Mucosa of rectum (tissue), 2 donors: ENCODE data around the gene OR4D5.

ENCODE experiments used
- H3K27ac ChIP-seq, 2 donors: one replicate each; pipeline ENCODE4 v1.7.0; 2013; ENCODE audit warnings: inconsistent platforms in 2 of 2, low read depth in 2 of 2, low read length in 2 of 2
- H3K27me3 ChIP-seq, 2 donors: one replicate each; pipeline ENCODE4 v1.7.0; 2013; ENCODE audit warnings: low read length in 2 of 2; ENCODE audit not compliant: control insufficient read depth in 2 of 2, insufficient read depth in 2 of 2
- H3K36me3 ChIP-seq, 2 donors: one replicate each; pipeline ENCODE4 v1.7.0; 2013; ENCODE audit warnings: low read length in 2 of 2; ENCODE audit not compliant: control insufficient read depth in 2 of 2, insufficient read depth in 2 of 2
- H3K4me1 ChIP-seq, 2 donors: one replicate each; pipeline ENCODE4 v1.7.0; 2013; ENCODE audit warnings: low read length in 2 of 2, mild to moderate bottlenecking in 1 of 2; ENCODE audit not compliant: control insufficient read depth in 2 of 2, insufficient read depth in 2 of 2
- H3K4me3 ChIP-seq, 2 donors: one replicate each; pipeline ENCODE4 v1.7.0; 2013; ENCODE audit warnings: low read length in 2 of 2
- H3K9ac ChIP-seq, 2 donors: one replicate each; pipeline ENCODE4 v1.7.0; 2013; ENCODE audit warnings: low read length in 2 of 2, low read depth in 1 of 2, mild to moderate bottlenecking in 1 of 2
- H3K9me3 ChIP-seq, 2 donors: one replicate each; pipeline ENCODE4 v1.7.0; 2013; ENCODE audit warnings: low read length in 2 of 2; ENCODE audit not compliant: control insufficient read depth in 2 of 2
- donor health status: healthy.
- donor health status: Normal muscosa, but diverticular disease.

OR4D5 gene

DNA sequence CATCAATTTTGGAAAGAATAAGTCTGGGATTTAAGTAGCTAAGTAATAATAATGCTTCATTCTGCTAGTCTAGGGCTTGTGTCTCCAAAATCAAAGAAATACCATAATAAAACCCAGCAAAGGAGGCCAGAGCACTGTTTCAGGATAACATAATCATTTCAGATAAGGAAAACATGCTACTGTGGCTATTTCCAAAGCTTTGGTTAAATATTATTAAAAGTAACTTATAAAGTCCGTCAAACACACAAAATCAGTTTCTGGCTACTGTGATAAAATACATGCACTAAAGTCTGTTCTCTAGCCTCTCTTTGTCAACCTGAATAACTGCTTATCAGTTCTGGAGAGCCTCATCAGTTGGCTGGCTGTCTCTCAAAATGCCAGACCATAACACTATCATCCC is 5.7 kb downstream of the OR4D5 start:
- no peak overlapping the region for H3K9ac ChIP-seq
- H3K27me3 ChIP-seq: no peaks in the 10 kb centered on the region
- H3K27ac ChIP-seq: no peak overlapping the region
- H3K9me3 ChIP-seq: no peaks in the 10 kb centered on the region
- no peak overlapping the region for H3K4me3 ChIP-seq
- H3K36me3 ChIP-seq: no peaks in the 10 kb centered on the region
- no peaks in the 10 kb centered on the region for H3K4me1 ChIP-seq

DNA sequence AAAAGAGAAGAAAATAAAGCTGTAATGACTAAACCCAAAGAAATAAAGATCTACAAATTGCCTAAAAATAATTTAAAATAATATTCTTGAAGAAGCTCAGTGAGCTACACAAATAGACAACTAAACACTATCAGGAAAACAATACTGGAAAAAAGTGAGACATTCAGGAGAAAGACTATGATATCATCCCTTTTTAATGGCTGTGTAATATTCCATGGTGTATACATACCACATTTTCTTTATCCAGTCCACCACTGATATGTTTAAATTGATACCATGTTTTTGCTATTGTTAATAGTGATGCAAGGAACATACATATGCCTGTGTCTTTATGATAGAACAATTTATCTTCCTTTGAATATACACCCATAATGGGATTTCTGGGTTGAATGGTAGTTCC is 17.3 kb downstream of the OR4D5 start:
- Histone ChIP-seq H3K9me3 (no peaks in the 10 kb centered on the region), H3K36me3 (no peaks in the 10 kb centered on the region), H3K27me3 (no peaks in the 10 kb centered on the region), H3K4me1 (no peaks in the 10 kb centered on the region), H3K4me3 (no peak overlapping the region), H3K27ac (no peak overlapping the region), H3K9ac (no peak overlapping the region)

DNA sequence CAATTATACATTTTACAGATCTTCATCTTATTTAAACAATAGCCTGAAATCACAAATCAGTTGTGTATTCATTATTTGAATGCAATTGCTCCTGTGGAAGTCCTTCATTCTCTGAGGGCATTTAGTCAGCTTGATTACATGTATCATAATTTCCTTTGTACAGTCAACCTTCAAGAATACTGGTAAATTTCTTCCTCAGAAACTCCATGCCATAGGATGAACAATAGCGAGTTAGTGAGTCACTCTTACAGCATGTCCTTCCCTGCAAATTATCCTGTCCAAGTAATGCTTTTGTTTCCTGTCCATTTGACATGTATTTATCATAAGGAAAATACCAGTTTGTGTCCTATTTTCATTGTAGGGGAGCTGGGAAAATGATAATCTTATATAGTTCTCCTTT is 34.4 kb downstream of the OR4D5 start:
- Histone ChIP-seq H3K9me3 (no peaks in the 10 kb centered on the region), H3K9ac (no peak overlapping the region), H3K4me3 (no peak overlapping the region)

DNA sequence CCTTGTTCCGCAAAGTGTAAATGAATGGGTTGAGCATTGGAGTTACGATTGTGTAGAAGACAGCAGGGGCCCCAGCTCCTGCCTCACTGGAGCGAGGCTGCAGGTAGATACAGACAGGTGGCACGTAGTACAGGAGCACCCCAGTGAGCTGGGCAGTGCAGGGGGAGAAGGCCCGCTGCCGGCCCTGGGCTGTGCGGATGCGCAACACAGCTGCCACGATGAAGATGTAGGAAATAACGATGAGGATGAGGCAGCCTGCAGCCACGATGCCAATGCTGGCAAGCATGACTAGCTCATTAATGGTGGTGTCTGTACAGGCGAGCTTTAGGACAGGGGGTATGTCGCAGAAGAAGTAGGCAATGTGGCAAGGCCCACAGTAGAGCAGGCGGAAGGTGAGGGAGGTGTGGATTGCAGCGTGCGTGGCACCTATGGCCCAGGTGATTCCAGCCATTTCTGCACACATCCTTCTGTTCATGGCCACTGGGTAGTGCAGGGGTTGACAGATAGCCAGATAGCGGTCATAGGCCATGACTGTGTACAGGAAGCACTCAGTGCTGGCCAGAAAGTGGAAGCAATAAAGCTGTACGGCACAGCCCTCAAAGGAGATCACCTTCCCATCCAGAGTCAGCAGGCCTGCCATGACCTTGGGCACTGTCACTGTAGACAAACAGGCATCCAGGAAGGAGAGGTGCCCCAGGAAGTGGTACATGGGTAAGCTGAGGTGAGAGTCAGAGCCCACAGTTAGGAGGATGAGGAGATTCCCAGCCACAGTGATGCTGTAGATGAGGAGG is 37.5 kb downstream of the OR4D5 start:
- H3K9ac ChIP-seq: no peak overlapping the region
- no peak overlapping the region for H3K27ac ChIP-seq
- H3K4me3 ChIP-seq: no peak overlapping the region
- H3K27me3 ChIP-seq: no peaks in the 10 kb centered on the region
- H3K36me3 ChIP-seq: no peaks in the 10 kb centered on the region
- H3K4me1 ChIP-seq: no peaks in the 10 kb centered on the region
- H3K9me3 ChIP-seq: no peaks in the 10 kb centered on the region

More for the DNA sequence above, 34.4 kb downstream of the OR4D5 start:
- H3K27ac ChIP-seq: no peak overlapping the region
- H3K36me3 ChIP-seq: no peaks in the 10 kb centered on the region
- no peaks in the 10 kb centered on the region for H3K27me3 ChIP-seq
- H3K4me1 ChIP-seq: no peaks in the 10 kb centered on the region

DNA sequence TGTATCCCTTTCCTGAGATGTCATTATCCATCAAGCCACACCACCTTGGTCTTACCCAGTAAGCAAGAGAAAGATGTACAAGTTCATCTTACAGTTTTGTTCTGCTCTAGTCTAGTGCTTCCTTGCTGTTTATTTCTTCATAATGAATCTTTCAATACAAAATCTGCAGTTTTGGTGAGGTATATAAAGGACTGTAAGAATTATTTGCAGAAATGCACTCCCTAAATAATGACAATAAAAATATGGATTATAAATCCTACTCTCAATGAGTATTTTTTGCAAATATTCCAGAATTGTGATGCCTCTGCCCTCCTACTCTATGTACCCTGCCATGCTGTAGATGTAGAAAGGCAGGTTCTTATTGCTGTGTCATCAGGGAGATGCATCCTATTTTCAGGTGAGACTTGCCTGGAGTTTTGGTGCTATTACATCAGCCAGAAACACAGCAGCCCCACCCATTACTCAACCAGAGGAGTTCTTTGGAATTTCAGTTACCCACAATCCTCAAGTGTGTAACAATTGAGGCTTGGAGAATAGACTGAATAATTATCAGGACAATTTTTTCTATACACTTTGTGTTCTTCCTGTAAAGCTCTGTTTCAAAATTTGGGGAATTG is 38.4 kb downstream of the OR4D5 start, which contains the start of gene OR10S1:
TSS of gene OR10S1 (minus strand) at position 51 of the 617 bp plus-strand sequence. CDS start 117 bp downstream, outside the sequence.
- no peaks in the 10 kb centered on the region for H3K36me3 ChIP-seq
- no peaks in the 10 kb centered on the region for H3K27me3 ChIP-seq
- no peak within 1 kb of the TSS for H3K4me3 ChIP-seq
- H3K9me3 ChIP-seq: no peaks in the 10 kb centered on the region
- H3K4me1 ChIP-seq: no peaks in the 10 kb centered on the region
- H3K9ac ChIP-seq: no peak within 1 kb of the TSS
- H3K27ac ChIP-seq: no peak within 1 kb of the TSS

DNA sequence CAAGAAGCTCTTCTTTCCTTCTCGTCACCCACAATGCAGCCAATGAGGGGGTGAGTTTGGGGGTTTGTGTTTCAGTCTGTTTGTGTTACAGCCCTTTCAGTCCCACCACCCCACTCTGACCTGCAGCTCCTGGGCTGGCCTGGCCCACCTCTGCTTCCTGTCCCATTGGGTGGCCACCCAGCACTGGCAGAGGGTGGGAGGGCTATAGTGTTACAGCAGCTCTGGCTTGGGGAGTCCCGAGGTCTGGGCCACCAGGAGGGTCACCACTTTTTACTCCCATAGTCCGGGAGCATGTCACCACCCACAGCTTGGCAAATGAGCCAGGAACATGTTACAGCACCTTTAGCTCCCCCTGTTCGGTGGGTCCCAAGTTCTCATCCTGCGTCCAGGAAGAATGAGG is 39.9 kb downstream of the OR4D5 start:
- Histone ChIP-seq H3K27me3 (no peaks in the 10 kb centered on the region), H3K27ac (no peak overlapping the region), H3K9me3 (no peaks in the 10 kb centered on the region), H3K4me3 (no peak overlapping the region), H3K36me3 (no peaks in the 10 kb centered on the region), H3K9ac (no peak overlapping the region), H3K4me1 (no peaks in the 10 kb centered on the region)
